CD4-positive, alpha-beta memory T cell (primary cell): ENCODE measurements around the gene CHST10. TPM values are rescaled to one million over a fixed set of nuclear protein-coding genes. Genes with fewer than 3 reads are reported as not detected.

Experiments
- CTCF ChIA-PET: fragments of 350-600 bp; sonication (Branson Sonifier 250); formaldehyde crosslinking; loops from one replicate; lab custom pipeline; 2021; ENCODE audit warnings: inconsistent platforms; ENCODE audit not compliant: partially characterized antibody; lab: Charles Lee
- POLR2A ChIA-PET: fragments of 350-600 bp; sonication (Branson Sonifier 250); formaldehyde crosslinking; loops from one replicate; lab custom pipeline; 2021; ENCODE audit not compliant: partially characterized antibody; lab: Charles Lee
- DNase-seq, 5 donors: peaks; one replicate each; pipeline versions ENCODE4 v3.0.0 to v3.0.0-alpha.2; 2020 to 2022; ENCODE audit warnings: mixed read lengths in 1 of 5
- H3K27ac ChIP-seq: one replicate; pipeline ENCODE4 v1.7.0; 2013; ENCODE audit warnings: low read depth, low read length
- H3K27me3 ChIP-seq: 2 replicates; pipeline ENCODE4 v1.7.0; 2013; ENCODE audit warnings: mild to moderate bottlenecking, low read length, moderate library complexity; ENCODE audit not compliant: insufficient read depth
- H3K36me3 ChIP-seq: 2 replicates; pipeline ENCODE4 v1.7.0; 2013; ENCODE audit warnings: mild to moderate bottlenecking, low read length, moderate library complexity; ENCODE audit not compliant: insufficient read depth
- H3K4me1 ChIP-seq: 2 replicates; pipeline ENCODE4 v1.7.0; 2013; ENCODE audit warnings: mild to moderate bottlenecking, low read length, moderate library complexity; ENCODE audit not compliant: insufficient read depth
- H3K4me3 ChIP-seq, 2 donors: one replicate each; pipeline ENCODE4 v1.7.0; 2013; ENCODE audit warnings: low read length in 2 of 2, mild to moderate bottlenecking in 1 of 2
- H3K9me3 ChIP-seq, 2 donors: one replicate each; pipeline ENCODE4 v1.7.0; 2013; ENCODE audit warnings: low read length in 2 of 2, control low read depth in 1 of 2; ENCODE audit not compliant: control insufficient read depth in 1 of 2
- H3K27ac Mint-ChIP-seq, 7 donors: one replicate each; pipeline ENCODE4 v1.8.0; 2020 to 2021; ENCODE audit warnings: mixed read lengths in 7 of 7, mild to moderate bottlenecking in 6 of 7, inconsistent platforms in 3 of 7, moderate library complexity in 3 of 7
- H3K27me3 Mint-ChIP-seq, 2 donors: one replicate each; pipeline ENCODE4 v1.8.0; 2020 to 2021; ENCODE audit warnings: mixed read lengths in 2 of 2
- H3K36me3 Mint-ChIP-seq, 2 donors: one replicate each; pipeline ENCODE4 v1.8.0; 2020 to 2021; ENCODE audit warnings: mixed read lengths in 2 of 2, inconsistent platforms in 1 of 2, mild to moderate bottlenecking in 1 of 2
- H3K4me1 Mint-ChIP-seq, 4 donors: one replicate each; pipeline ENCODE4 v1.8.0; 2020 to 2021; ENCODE audit warnings: mixed read lengths in 4 of 4, mild to moderate bottlenecking in 1 of 4
- H3K4me3 Mint-ChIP-seq, 8 donors: one replicate each; pipeline ENCODE4 v1.8.0; 2020 to 2021; ENCODE audit warnings: mixed read lengths in 8 of 8, mild to moderate bottlenecking in 7 of 8, moderate library complexity in 6 of 8, inconsistent platforms in 3 of 8
- H3K9me3 Mint-ChIP-seq, 8 donors: one replicate each; pipeline ENCODE4 v1.8.0; 2020 to 2021; ENCODE audit warnings: mixed read lengths in 8 of 8, mild to moderate bottlenecking in 5 of 8, inconsistent platforms in 3 of 8, moderate library complexity in 1 of 8
- intact Hi-C: fragments of 100-400 bp; cut with micrococcal nuclease; formaldehyde crosslinking; loops from one replicate; pipeline ENCODE4 v1.15.1; 2023
- polyA plus RNA-seq, 2 donors: library from polyadenylated mRNA; unstranded; fragments of 300-500 nt; fragmentation: Illumina TruSeq; gene quantifications; one replicate each; pipeline ENCODE4 v1.2.3, GENCODE V29; 2021
- total RNA-seq, 2 experiments: library from RNA; stranded (reverse); gene quantifications; one replicate each; pipeline ENCODE4 v1.2.3, GENCODE V29; 2021

The CHST10 gene
- total and polyA plus RNA-seq, 4 experiments from 2014 or later: 0.24 to 1.7 (median 1.2) TPM

DNA sequence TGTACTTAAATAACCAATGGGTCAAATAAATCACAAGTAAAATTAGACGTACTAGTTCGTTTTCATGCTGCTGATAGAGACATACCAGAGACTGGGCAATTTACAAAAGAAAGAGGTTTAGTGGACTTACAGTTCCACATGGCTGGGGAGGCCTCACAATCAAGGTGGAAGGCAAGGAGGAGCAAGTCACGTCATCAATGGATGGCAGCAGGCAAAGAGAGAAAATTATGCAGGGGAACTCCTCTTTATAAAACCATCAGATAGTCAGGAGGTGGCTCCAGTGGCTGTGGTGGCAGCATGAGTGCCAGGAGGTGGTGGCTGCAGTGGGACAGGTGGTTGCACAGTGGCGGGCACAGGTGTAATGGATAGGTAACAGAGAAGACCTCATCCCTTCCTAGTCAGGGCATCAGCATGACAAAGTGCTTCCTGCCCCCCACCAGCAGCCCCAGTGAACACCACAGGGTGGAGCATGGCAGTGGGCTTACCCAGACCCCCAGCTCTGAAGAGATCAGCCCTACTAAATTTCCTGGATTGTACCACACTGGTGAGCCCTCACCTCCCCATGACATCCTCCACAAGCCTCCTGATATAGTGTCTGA lies 6.9 kb upstream of the CHST10 start:
- H3K9me3 Mint-ChIP-seq: peaks cover 0 to 3% (median 0%) of the 10 kb centered on the region in 8 donors
- H3K27me3 Mint-ChIP-seq: peaks cover 3 to 8% of the 10 kb centered on the region in 2 donors
- no peak for DNase-seq
- no peak overlapping the region for H3K27ac Mint-ChIP-seq
- H3K36me3 Mint-ChIP-seq: no peaks in the 10 kb centered on the region
- peaks cover 3 to 6% (median 5%) of the 10 kb centered on the region in 4 donors for H3K4me1 Mint-ChIP-seq
- H3K27me3 ChIP-seq: no peaks in the 10 kb centered on the region
- no peak overlapping the region for H3K27ac ChIP-seq
- H3K4me3 ChIP-seq: no peak overlapping the region
- no peaks in the 10 kb centered on the region for H3K36me3 ChIP-seq
- intact Hi-C loops: no loop called here
- ChIA-PET POLR2A (no interaction called here), CTCF (no interaction called here)
- H3K9me3 ChIP-seq: no peaks in the 10 kb centered on the region
- no peak overlapping the region for H3K4me3 Mint-ChIP-seq
- H3K4me1 ChIP-seq: no peaks in the 10 kb centered on the region

DNA sequence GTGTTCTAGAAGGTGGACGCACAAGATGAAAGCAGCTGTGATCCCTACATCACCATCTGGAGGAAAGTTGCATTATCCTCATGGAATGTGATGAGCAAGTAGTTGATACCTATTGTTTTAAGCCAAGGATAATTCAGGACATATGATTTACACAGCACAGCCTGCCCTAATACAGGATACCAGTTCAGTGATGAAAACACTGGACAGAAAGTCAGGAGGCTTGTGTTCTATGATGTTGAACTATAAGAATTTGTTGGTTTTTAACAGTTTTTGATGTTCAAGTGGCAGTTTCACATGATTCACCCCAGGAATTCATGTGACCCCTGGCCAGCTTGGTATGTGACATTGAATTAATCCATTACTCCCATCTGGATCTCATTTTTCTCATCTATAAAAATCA lies 6.2 kb upstream of the CHST10 start:
- H3K4me3 ChIP-seq: no peak overlapping the region
- no peak for DNase-seq
- no peak overlapping the region for H3K4me3 Mint-ChIP-seq
- intact Hi-C loops: no loop called here
- no peaks in the 10 kb centered on the region for H3K36me3 ChIP-seq
- H3K36me3 Mint-ChIP-seq: no peaks in the 10 kb centered on the region
- H3K27me3 ChIP-seq: no peaks in the 10 kb centered on the region
- ChIA-PET CTCF (no interaction called here), POLR2A (no interaction called here)
- H3K27ac Mint-ChIP-seq: no peak overlapping the region
- peaks cover 1 to 6% of the 10 kb centered on the region in 2 donors for H3K27me3 Mint-ChIP-seq
- H3K27ac ChIP-seq: no peak overlapping the region
- no peaks in the 10 kb centered on the region for H3K9me3 ChIP-seq
- peaks cover 3 to 6% (median 5%) of the 10 kb centered on the region in 4 donors for H3K4me1 Mint-ChIP-seq
- peaks cover 0 to 2% (median 0%) of the 10 kb centered on the region in 8 donors for H3K9me3 Mint-ChIP-seq
- no peaks in the 10 kb centered on the region for H3K4me1 ChIP-seq

DNA sequence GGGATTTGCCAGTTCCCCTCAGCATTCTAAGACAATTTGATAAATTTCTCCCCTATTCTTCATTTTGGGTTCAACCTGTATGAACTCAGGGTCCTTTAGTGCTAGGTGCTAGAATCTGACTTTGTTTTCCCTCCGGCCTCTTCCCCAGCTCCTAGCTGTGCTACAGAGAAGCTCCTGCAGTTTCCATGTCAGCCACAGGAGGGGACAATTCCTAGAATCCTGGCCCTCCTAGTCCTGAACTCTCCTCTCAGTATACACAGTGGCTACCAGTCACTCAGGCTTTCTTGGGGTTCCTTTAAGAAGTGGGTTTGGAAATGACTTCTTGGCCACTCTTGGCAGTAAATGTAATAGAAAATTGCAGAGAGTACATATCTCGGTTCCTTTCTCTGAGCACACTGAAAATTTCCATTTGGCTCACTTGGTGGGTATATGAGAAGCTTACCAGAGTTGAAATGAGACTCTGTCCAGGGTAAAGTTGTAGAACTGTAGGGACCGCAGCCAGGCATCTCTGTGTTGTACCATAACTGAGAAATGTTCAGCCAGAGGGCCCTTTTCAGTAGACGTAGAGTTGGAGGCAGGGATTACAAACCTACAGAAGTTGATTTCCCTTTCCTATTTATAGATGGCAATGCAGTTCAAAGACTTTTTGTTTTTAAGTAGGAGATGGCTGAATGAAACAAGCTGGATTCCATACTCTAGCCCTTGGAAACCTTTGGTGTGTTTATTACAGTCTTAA lies 5.0 kb upstream of the CHST10 start:
- peaks cover 0 to 5% of the 10 kb centered on the region in 2 donors for H3K27me3 Mint-ChIP-seq
- Histone ChIP-seq H3K27ac (no peak overlapping the region), H3K27me3 (no peaks in the 10 kb centered on the region), H3K9me3 (no peaks in the 10 kb centered on the region), H3K4me3 (no peak overlapping the region), H3K36me3 (no peaks in the 10 kb centered on the region), H3K4me1 (no peaks in the 10 kb centered on the region)
- no peak overlapping the region for H3K27ac Mint-ChIP-seq
- H3K36me3 Mint-ChIP-seq: no peaks in the 10 kb centered on the region
- no peak for DNase-seq
- ChIA-PET CTCF (no interaction called here), POLR2A (no interaction called here)
- H3K4me3 Mint-ChIP-seq: no peak overlapping the region
- H3K4me1 Mint-ChIP-seq: peaks cover 1 to 8% (median 3%) of the 10 kb centered on the region in 4 donors
- no peaks in the 10 kb centered on the region for H3K9me3 Mint-ChIP-seq
- intact Hi-C loops: no loop called here

DNA sequence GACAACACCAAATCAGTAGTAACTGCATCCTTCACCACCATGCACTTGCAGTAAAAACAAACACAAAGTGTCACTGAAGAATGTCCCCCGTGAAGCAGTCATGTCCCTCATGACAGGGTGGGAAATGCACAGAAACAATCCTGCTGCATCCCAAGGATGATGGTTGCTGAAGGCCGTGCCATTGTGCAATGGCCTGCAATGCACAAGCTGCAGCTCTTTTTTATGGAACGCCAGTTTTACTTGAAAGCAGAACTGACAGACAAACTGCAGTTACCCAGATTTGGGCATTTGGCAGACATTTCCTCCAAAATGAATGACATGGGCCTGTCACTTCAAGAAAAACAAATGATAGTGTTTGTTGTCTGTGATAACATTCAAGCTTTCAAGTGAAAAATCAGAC lies 2.4 kb upstream of the CHST10 start:
- peaks cover 0 to 2% of the 10 kb centered on the region in 2 donors for H3K27me3 Mint-ChIP-seq
- peaks cover 8 to 17% (median 14%) of the 10 kb centered on the region in 4 donors for H3K4me1 Mint-ChIP-seq
- no peak overlapping the region for H3K4me3 Mint-ChIP-seq
- no peak overlapping the region for H3K4me3 ChIP-seq
- no peaks in the 10 kb centered on the region for H3K36me3 Mint-ChIP-seq
- no peak overlapping the region for H3K27ac ChIP-seq
- ChIA-PET CTCF (interaction anchor here (0.7 kb wide), 1 partner anchor 157 kb away, joined by 3 read pairs; no protein-coding TSS in a partner anchor), POLR2A (no interaction called here)
- intact Hi-C loops: no loop called here
- peaks cover 8% of the 10 kb centered on the region for H3K4me1 ChIP-seq
- H3K27me3 ChIP-seq: no peaks in the 10 kb centered on the region
- no peak for DNase-seq
- H3K9me3 Mint-ChIP-seq: no peaks in the 10 kb centered on the region
- no peaks in the 10 kb centered on the region for H3K36me3 ChIP-seq
- H3K9me3 ChIP-seq: no peaks in the 10 kb centered on the region
- H3K27ac Mint-ChIP-seq: no peak overlapping the region

DNA sequence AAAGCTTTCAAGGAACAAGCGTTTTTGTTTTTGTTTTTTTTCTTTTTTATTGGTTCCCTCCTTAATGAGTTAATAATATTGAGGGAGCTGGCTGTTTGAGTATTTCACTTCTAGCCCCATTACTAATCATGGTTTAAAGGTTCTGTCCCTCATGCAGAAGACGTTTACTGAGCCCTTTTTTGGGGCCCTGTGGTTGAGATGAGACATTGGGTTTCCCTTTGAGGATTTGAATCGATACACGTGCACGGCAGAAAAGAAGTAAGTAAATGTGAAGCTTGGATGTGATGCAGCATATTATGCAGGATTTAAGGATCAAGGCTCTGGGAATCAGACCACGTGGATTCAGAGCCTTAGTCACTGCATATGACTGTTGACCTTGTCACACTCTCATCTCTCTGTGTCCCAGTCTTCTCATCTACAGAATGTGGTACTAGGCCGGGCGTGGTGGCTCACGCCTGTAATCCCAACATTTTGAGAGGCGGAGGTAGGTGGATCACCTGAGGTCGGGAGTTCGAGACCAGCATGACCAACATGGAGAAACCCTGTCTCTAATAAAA lies 1.0 kb upstream of the CHST10 start:
- H3K36me3 ChIP-seq: no peaks in the 10 kb centered on the region
- no peaks in the 10 kb centered on the region for H3K9me3 ChIP-seq
- H3K4me3 ChIP-seq: no peak overlapping the region
- Mint-ChIP-seq H3K9me3 (no peaks in the 10 kb centered on the region), H3K4me3 (peak overlapping the region; percentile 41 to 90 (median 80)), H3K36me3 (no peaks in the 10 kb centered on the region), H3K4me1 (peaks cover 8 to 17% (median 14%) of the 10 kb centered on the region in 4 donors), H3K27me3 (no peaks in the 10 kb centered on the region), H3K27ac (peak overlapping the region in 1 of 7 donors; percentile 80)
- intact Hi-C loops: no loop called here
- CTCF ChIA-PET: no interaction called here
- DNase-seq: no peak
- H3K27ac ChIP-seq: no peak overlapping the region
- POLR2A ChIA-PET: no interaction called here
- no peaks in the 10 kb centered on the region for H3K27me3 ChIP-seq
- peaks cover 8% of the 10 kb centered on the region for H3K4me1 ChIP-seq

DNA sequence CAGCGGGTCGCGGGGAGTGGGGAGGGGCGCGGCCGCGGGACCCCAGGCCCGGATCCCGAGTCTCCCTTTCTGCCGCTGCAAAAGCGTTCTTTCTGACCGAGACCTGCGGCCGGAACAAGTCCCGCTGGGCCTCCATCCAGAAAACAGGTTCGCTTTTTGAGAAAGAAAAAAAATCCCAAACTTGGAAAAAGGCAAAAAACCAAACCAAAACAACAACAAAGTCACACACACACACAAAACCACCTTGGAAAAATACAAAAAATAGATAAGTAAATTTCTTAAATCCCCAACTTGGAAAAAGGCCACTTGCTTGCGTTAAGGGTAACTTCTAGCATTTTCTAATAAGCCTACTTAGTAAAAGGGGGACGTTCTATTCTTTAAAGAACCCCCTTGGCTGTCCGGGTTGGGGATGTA lies 250 bp upstream of the CHST10 start:
- no peak for DNase-seq
- Histone ChIP-seq H3K9me3 (no peaks in the 10 kb centered on the region), H3K27me3 (no peaks in the 10 kb centered on the region), H3K36me3 (no peaks in the 10 kb centered on the region), H3K27ac (no peak overlapping the region), H3K4me3 (peak overlapping the region in 1 of 2 donors; percentile 32), H3K4me1 (peaks cover 8% of the 10 kb centered on the region)
- intact Hi-C loops: no loop called here
- H3K27ac Mint-ChIP-seq: peak overlapping the region in 3 of 7 donors; percentile 16 to 80 (median 45)
- peaks cover 8 to 17% (median 14%) of the 10 kb centered on the region in 4 donors for H3K4me1 Mint-ChIP-seq
- POLR2A ChIA-PET: interaction anchor here (1.7 kb wide), 1 partner anchor 145 kb away, joined by 7 read pairs; the partner anchor contains the start of gene PDCL3
- H3K27me3 Mint-ChIP-seq: no peaks in the 10 kb centered on the region
- H3K36me3 Mint-ChIP-seq: no peaks in the 10 kb centered on the region
- CTCF ChIA-PET: interaction anchor here (2.2 kb wide), 1 partner anchor 37 kb away, joined by 7 read pairs; no protein-coding TSS in a partner anchor
- no peaks in the 10 kb centered on the region for H3K9me3 Mint-ChIP-seq
- H3K4me3 Mint-ChIP-seq: peak overlapping the region; percentile 74 to 90 (median 80)

DNA sequence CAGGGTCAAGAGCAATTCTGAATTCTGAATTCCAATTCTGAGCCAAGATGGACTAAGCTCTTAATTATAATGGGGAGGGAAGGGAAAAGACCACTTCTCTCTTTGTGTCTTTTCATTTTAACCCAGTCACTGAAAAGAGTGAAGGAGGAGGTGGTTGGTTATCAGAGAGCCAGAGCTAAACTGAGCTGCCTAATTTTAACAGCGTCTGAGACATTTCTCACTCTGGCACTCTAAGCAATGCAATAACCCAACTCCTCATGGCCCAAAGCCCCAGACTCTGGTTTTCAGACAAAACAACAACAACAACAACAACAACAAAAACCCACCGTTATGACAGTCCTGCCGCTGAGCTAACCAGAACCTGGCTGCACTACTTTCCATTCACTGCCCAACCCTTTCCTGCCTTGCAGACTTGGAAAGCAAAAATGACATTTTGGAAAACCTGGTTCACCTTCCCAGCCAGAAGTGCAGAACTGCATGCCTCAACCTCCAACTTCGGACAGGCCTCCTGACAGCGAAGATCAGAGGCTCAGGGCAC lies 1.0 kb downstream of the CHST10 start:
- Histone ChIP-seq H3K4me3 (peak overlapping the region; percentile 32), H3K27ac (no peak overlapping the region), H3K36me3 (no peaks in the 10 kb centered on the region), H3K9me3 (no peaks in the 10 kb centered on the region), H3K27me3 (no peaks in the 10 kb centered on the region), H3K4me1 (peaks cover 8% of the 10 kb centered on the region)
- DNase-seq: no peak
- H3K36me3 Mint-ChIP-seq: no peaks in the 10 kb centered on the region
- peaks cover 8 to 17% (median 14%) of the 10 kb centered on the region in 4 donors for H3K4me1 Mint-ChIP-seq
- ChIA-PET POLR2A (interaction anchor here (1.7 kb wide), 1 partner anchor 146 kb away, joined by 7 read pairs; the partner anchor contains the start of gene PDCL3), CTCF (interaction anchor here (1.2 to 2.2 kb wide), 2 partner anchors 35 to 147 kb away, joined by 3 to 7 read pairs; no protein-coding TSS in a partner anchor)
- H3K27me3 Mint-ChIP-seq: no peaks in the 10 kb centered on the region
- H3K9me3 Mint-ChIP-seq: no peaks in the 10 kb centered on the region
- H3K27ac Mint-ChIP-seq: peak overlapping the region in 3 of 7 donors; percentile 25 to 30 (median 25)
- H3K4me3 Mint-ChIP-seq: peak overlapping the region; percentile 67 to 94 (median 84)
- intact Hi-C loops: no loop called here
